Adipocyte (in vitro differentiated cells): ENCODE measurements around the gene MUC21.
"Not testable (repeated sequence)": the region's sequence is repeated elsewhere in the genome, so short reads cannot be mapped to it uniquely, and the experiment has no call there.

ENCODE experiments used
- DNase-seq: peaks from one replicate; pipeline ENCODE4 v3.0.0-alpha.2; 2015; ENCODE audit warnings: low read depth
- H3K27me3 ChIP-seq: replicated peaks from 2 replicates; pipeline ENCODE4 v1.7.0; 2013; ENCODE audit warnings: mild to moderate bottlenecking, low read length, moderate library complexity; ENCODE audit not compliant: control insufficient read depth, insufficient read depth
- H3K36me3 ChIP-seq: 2 replicates; pipeline ENCODE4 v1.7.0; 2013; ENCODE audit warnings: low read length, mild to moderate bottlenecking, moderate library complexity; ENCODE audit not compliant: control insufficient read depth, insufficient read depth, severe bottlenecking
- H3K4me1 ChIP-seq: 2 replicates; pipeline ENCODE4 v1.7.0; 2013; ENCODE audit warnings: mild to moderate bottlenecking, low read length, moderate library complexity; ENCODE audit not compliant: control insufficient read depth, insufficient read depth
- H3K4me3 ChIP-seq: 2 replicates; pipeline ENCODE4 v1.7.0; 2013; ENCODE audit warnings: mild to moderate bottlenecking, low read length, moderate library complexity
- H3K9ac ChIP-seq: 2 replicates; pipeline ENCODE4 v1.7.0; 2013; ENCODE audit warnings: mild to moderate bottlenecking, low read length, moderate library complexity
- H3K9me3 ChIP-seq: 2 replicates; pipeline ENCODE4 v1.7.0; 2013; ENCODE audit warnings: mild to moderate bottlenecking, low read length, moderate library complexity; ENCODE audit not compliant: control insufficient read depth

Gene MUC21

GRCh38 chr6:31011153-31011552 lies 27.6 kb downstream of the MUC21 start:
- no peaks in the 10 kb centered on the region for H3K36me3 ChIP-seq
- H3K4me3 ChIP-seq, result no peak overlapping the region
- peaks cover 26% of the 10 kb centered on the region for H3K4me1 ChIP-seq
- no peaks in the 10 kb centered on the region for H3K27me3 ChIP-seq
- DNase-seq, result no peak
- no peak overlapping the region for H3K9ac ChIP-seq
- H3K9me3 ChIP-seq, result peaks cover 12% of the 10 kb centered on the region

DNA sequence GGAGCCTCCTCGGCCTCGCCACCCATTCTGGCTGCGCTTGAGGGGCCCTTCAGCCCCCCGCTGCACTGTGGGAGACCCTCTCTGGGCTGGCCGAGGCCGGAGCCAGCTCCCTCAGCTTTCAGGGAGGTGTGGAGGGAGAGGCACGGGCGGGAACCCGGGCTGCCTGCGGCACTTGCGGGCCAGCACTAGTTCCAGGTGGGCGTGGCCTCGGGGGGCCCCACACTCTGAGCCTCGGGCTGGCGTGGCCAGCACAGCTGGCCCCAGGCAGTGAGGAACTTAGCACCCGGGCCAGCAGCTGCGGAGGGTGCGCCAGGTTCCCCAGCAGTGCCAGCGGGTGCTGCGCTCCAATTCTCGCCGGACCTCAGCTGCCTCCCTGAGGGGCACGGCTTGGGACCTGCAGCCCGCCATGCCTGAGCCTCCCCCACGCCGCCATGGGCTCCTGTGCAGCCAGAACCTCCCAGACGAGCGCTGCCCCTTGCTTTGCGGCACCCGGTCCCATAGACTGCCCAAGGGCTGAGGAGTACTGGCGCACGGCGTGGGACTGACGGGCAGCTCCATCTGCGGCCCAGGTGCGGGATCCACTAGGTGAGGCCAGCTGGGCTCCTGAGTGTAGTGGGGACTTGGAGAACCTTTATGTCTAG lies 33.3 kb downstream of the MUC21 start:
- Histone ChIP-seq H3K36me3 (no peaks in the 10 kb centered on the region), H3K4me3 (no peak overlapping the region), H3K27me3 (peaks cover 14% of the 10 kb centered on the region), H3K4me1 (no peaks in the 10 kb centered on the region), H3K9ac (no peak overlapping the region), H3K9me3 (peaks cover 12% of the 10 kb centered on the region)
- no peak for DNase-seq

GRCh38 chr6:31017436-31017835 lies 33.9 kb downstream of the MUC21 start:
- Histone ChIP-seq H3K9me3 (peaks cover 12% of the 10 kb centered on the region), H3K27me3 (peaks cover 14% of the 10 kb centered on the region)
- H3K36me3 ChIP-seq, H3K4me3 ChIP-seq, DNase-seq, H3K4me1 ChIP-seq, H3K9ac ChIP-seq: not testable (repeated sequence)

DNA sequence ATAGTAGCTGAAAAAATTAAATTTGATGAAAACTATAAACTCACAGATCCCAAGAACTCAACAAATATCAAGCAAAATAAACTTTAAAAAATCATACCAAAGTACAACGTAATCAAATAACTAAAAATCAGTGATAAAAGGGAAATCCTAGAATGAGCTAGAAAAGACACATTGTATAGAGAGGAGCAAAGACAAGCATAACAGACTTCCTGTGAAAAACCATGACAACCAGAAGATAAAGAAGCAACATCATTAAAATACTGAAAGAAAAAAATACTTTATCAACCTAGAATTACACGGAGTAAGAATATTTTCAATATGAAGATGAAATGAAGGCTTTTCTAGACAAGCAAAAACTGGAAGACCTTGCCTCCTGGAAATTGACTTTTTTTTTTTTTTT lies 36.5 kb downstream of the MUC21 start:
- no peak for DNase-seq
- H3K4me3 ChIP-seq, result no peak overlapping the region
- H3K9ac ChIP-seq, result no peak overlapping the region
- H3K9me3 ChIP-seq, result peaks cover 6% of the 10 kb centered on the region
- peaks cover 17% of the 10 kb centered on the region for H3K27me3 ChIP-seq
- H3K4me1 ChIP-seq, result no peaks in the 10 kb centered on the region
- H3K36me3 ChIP-seq, result no peaks in the 10 kb centered on the region

GRCh38 chr6:31020631-31021255 lies 37.2 kb downstream of the MUC21 start:
- H3K9ac ChIP-seq, DNase-seq, H3K36me3 ChIP-seq, H3K4me3 ChIP-seq, H3K9me3 ChIP-seq, H3K4me1 ChIP-seq: not testable (repeated sequence)
- H3K27me3 ChIP-seq, result peaks cover 23% of the 10 kb centered on the region

DNA sequence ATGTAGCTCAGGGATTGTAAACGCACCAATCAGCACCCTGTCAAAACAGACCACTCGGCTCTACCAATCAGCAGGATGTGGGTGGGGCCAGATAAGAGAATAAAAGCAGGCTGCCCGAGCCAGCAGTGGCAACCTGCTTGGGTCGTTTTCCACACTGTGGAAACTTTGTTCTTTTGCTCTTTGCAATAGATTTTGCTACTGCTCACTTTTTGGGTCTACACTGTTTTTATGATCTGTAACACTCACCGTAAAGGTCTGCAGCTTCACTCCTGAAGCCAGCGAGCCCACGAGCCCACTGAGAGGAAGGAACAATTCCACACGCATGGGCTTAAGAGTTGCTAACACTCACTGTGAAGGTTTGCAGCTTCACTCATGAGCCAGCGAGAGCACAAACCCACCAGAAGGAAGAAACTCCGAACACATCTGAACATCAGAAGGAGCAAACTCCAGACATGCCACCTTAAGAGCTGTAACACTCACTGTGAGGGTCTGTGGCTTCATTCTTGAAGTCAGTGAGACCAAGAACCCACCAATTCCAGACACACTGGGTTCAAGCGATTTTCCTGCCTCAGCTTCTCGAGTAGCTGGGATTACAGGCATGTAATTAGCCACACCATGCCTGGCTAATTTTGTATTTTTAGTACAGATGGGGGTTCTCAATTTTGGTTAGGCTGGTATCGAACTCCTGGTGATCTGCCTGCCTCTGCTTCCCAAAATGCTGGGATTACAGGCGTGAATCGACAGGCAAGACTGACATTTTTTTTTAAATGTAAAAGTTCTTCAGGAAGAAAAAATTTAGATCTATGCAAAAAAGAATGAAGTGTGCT lies 38.4 kb downstream of the MUC21 start:
- not testable (repeated sequence) for H3K9ac ChIP-seq, DNase-seq, H3K4me3 ChIP-seq, H3K4me1 ChIP-seq, H3K9me3 ChIP-seq, H3K36me3 ChIP-seq
- peaks cover 34% of the 10 kb centered on the region for H3K27me3 ChIP-seq

DNA sequence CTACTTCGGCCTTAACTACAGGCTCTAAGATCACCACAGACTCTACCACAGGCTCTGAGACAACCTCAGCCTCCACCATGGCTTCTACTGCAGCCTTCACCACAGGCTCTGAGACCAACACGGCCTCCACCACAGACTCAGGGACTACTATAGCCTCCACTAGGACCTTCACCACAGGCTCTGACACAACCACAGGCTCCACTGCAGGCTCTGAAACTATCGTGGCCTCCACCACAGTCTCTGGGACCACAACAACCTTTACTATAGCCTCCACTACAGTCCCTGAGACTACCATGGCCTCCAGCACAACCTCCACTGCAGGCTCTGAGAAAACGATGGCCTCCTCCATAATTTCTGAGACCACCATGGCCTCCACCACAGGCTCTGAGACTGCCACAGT lies 42.1 kb downstream of the MUC21 start:
- Histone ChIP-seq H3K4me3 (no peak overlapping the region), H3K4me1 (no peaks in the 10 kb centered on the region), H3K36me3 (no peaks in the 10 kb centered on the region), H3K27me3 (peaks cover 50% of the 10 kb centered on the region), H3K9ac (no peak overlapping the region), H3K9me3 (peaks cover 7% of the 10 kb centered on the region)
- DNase-seq, result no peak

DNA sequence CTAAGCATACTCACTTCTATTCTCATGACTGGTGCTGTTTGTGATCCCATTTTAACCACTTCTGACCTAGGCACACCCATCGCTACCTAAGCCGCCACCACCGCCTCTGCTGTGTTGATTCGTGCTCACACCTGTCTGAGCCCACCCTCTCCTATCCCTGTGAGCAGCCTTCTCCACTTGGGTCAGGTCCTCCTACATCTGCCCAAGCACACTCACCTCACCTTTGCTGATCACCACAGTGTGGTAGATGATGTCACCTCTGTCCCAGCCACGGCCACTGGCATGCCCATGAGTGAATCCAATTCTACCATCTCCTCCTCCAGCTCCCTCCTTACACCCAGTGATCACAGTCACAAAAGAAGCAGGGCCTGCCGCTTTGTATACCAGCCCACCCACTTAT lies 47.6 kb downstream of the MUC21 start:
- H3K9me3 ChIP-seq, result peaks cover 7% of the 10 kb centered on the region
- DNase-seq, result no peak
- peaks cover 4% of the 10 kb centered on the region for H3K4me1 ChIP-seq

GRCh38 chr6:31033075-31033474 lies 49.6 kb downstream of the MUC21 start:
- Histone ChIP-seq H3K4me3 (no peak overlapping the region), H3K9ac (no peak overlapping the region), H3K27me3 (peaks cover 21% of the 10 kb centered on the region), H3K36me3 (no peaks in the 10 kb centered on the region), H3K9me3 (peaks cover 7% of the 10 kb centered on the region), H3K4me1 (peaks cover 12% of the 10 kb centered on the region)
- DNase-seq, result no peak

More for the DNA sequence above, 47.6 kb downstream of the MUC21 start:
- Histone ChIP-seq H3K4me3 (no peak overlapping the region), H3K9ac (no peak overlapping the region), H3K36me3 (no peaks in the 10 kb centered on the region), H3K27me3 (peaks cover 41% of the 10 kb centered on the region)

- peaks cover 12% of the 10 kb centered on the region for H3K4me1 ChIP-seq
- no peak overlapping the region for H3K9ac ChIP-seq
- no peak overlapping the region for H3K4me3 ChIP-seq
- peak; percentile 70 for DNase-seq
- H3K27me3 ChIP-seq, result peaks cover 3% of the 10 kb centered on the region
- H3K9me3 ChIP-seq, result no peaks in the 10 kb centered on the region
- H3K36me3 ChIP-seq, result no peaks in the 10 kb centered on the region
Measured at GRCh38 chr6:31035862-31036497, 52.5 kb downstream of the MUC21 start.

- no peaks in the 10 kb centered on the region for H3K27me3 ChIP-seq
- peak; percentile 50 for DNase-seq
- no peaks in the 10 kb centered on the region for H3K9me3 ChIP-seq
- no peak overlapping the region for H3K9ac ChIP-seq
- no peak overlapping the region for H3K4me3 ChIP-seq
- peaks cover 12% of the 10 kb centered on the region for H3K4me1 ChIP-seq
- H3K36me3 ChIP-seq, result no peaks in the 10 kb centered on the region
Measured at GRCh38 chr6:31037169-31037568, 53.7 kb downstream of the MUC21 start.
